Measurements from ENCODE around the gene CHRND.

CHRND gene

GRCh38 chr2:232525791-232526371 lies at the start of gene CHRND:
Gene CHRND, plus strand, starts transcription at chr2:232526160. Its CDS starts 56 bp downstream, at chr2:232526216.
- no peak within 1 kb of the TSS for H3K27ac ChIP-seq
- no peak for DNase-seq (ENCODE audit: low read depth, low spot score)

- H3K27ac ChIP-seq = no peak overlapping the region
- no peak for DNase-seq (ENCODE audit: low read depth, low spot score)
Measured at GRCh38 chr2:232476791-232477190, 49.2 kb upstream of the CHRND start.

- no peak overlapping the region for H3K27ac ChIP-seq
- no peak for DNase-seq (ENCODE audit: low read depth, low spot score)
Measured at GRCh38 chr2:232477751-232478510, 48.0 kb upstream of the CHRND start.

- no peak overlapping the region for H3K27ac ChIP-seq
- no peak for DNase-seq (ENCODE audit: low read depth, low spot score)
Measured at GRCh38 chr2:232478571-232479340, 47.2 kb upstream of the CHRND start.

GRCh38 chr2:232479341-232480200 lies 46.4 kb upstream of the CHRND start:
- no peak for DNase-seq (ENCODE audit: low read depth, low spot score)
- no peak overlapping the region for H3K27ac ChIP-seq

GRCh38 chr2:232480201-232481190 lies 45.5 kb upstream of the CHRND start:
- no peak for DNase-seq (ENCODE audit: low read depth, low spot score)
- H3K27ac ChIP-seq = no peak overlapping the region

GRCh38 chr2:232481322-232482140 lies 44.4 kb upstream of the CHRND start:
- H3K27ac ChIP-seq = no peak overlapping the region
- no peak for DNase-seq (ENCODE audit: low read depth, low spot score)

- no peak for DNase-seq (ENCODE audit: low read depth, low spot score)
- H3K27ac ChIP-seq = no peak overlapping the region
Measured at GRCh38 chr2:232482301-232483238, 43.4 kb upstream of the CHRND start.

GRCh38 chr2:232483311-232483922 lies 42.5 kb upstream of the CHRND start:
- DNase-seq (ENCODE audit: low read depth, low spot score) = no peak
- H3K27ac ChIP-seq = no peak overlapping the region

- DNase-seq (ENCODE audit: low read depth, low spot score) = no peak
- no peak overlapping the region for H3K27ac ChIP-seq
Measured at GRCh38 chr2:232483923-232484627, 41.9 kb upstream of the CHRND start.

- H3K27ac ChIP-seq = no peak overlapping the region
- DNase-seq (ENCODE audit: low read depth, low spot score) = no peak
Measured at GRCh38 chr2:232484628-232485347, 41.2 kb upstream of the CHRND start.

- DNase-seq (ENCODE audit: low read depth, low spot score) = no peak
- no peak overlapping the region for H3K27ac ChIP-seq
Measured at GRCh38 chr2:232485348-232485756, 40.6 kb upstream of the CHRND start.

GRCh38 chr2:232485757-232486557 lies 40.0 kb upstream of the CHRND start:
- no peak for DNase-seq (ENCODE audit: low read depth, low spot score)
- H3K27ac ChIP-seq = no peak overlapping the region

- DNase-seq (ENCODE audit: low read depth, low spot score) = no peak
- no peak overlapping the region for H3K27ac ChIP-seq
Measured at GRCh38 chr2:232486558-232487384, 39.2 kb upstream of the CHRND start.
